Measurements from ENCODE around the gene SOX5.

SOX5 gene

DNA sequence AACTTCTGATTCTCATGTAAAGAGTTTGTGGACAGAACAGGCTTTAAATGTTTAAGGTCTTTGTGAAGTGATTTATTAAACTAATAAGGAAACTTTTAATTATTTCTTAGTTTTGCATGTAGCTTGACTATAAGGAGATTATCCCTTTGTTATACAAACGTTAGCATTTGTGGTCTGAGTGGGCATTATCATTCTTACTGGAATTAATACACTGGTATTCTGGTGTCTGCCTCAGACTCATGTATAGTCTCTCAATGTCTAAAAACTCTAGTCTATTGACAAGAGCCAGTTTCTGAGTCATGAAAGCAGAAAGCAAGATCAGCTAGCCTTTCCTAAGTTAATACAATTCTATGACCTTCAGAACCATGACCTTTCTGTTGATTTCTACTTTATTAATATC, 51.3 kb downstream of the SOX5 start:
- TF ChIP-seq, protein P1, sequence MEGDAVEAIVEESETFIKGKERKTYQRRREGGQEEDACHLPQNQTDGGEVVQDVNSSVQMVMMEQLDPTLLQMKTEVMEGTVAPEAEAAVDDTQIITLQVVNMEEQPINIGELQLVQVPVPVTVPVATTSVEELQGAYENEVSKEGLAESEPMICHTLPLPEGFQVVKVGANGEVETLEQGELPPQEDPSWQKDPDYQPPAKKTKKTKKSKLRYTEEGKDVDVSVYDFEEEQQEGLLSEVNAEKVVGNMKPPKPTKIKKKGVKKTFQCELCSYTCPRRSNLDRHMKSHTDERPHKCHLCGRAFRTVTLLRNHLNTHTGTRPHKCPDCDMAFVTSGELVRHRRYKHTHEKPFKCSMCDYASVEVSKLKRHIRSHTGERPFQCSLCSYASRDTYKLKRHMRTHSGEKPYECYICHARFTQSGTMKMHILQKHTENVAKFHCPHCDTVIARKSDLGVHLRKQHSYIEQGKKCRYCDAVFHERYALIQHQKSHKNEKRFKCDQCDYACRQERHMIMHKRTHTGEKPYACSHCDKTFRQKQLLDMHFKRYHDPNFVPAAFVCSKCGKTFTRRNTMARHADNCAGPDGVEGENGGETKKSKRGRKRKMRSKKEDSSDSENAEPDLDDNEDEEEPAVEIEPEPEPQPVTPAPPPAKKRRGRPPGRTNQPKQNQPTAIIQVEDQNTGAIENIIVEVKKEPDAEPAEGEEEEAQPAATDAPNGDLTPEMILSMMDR (conservative IDR thresholded peaks at IDR 0.05; ENCODE audit: control insufficient read depth, insufficient read depth, low read depth, low read length) = no peak
- no peak for DNase-seq (ENCODE audit: low read depth)
- H3K4me3 ChIP-seq (ENCODE audit: control insufficient read depth, low read depth, low read length) = no peak overlapping the region

DNA sequence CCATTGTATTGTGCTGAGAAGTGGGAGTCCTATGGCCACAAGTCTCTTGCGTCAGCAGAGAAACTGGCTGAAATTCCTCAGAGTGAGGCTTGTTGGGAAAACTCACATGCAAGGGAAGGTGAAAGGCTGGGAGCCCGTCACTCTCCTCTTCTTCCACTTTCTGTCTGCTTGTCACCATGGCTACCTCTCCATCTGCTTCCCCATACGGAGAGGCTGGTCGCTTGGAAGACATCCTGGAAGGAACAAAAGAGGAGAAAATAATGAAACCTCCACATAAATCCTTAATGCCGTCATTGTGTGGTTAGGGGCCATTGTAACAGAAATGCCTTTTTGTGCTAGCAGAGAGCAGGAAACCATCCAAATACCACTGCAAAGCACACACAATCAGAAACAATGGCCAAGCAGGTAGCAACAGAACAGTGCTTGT, 53.7 kb downstream of the SOX5 start:
- TF ChIP-seq, protein P1 (conservative IDR thresholded peaks at IDR 0.05; ENCODE audit: control insufficient read depth, insufficient read depth, low read depth, low read length) = no peak
- DNase-seq (ENCODE audit: low read depth) = no peak
- H3K4me3 ChIP-seq (ENCODE audit: control insufficient read depth, low read depth, low read length) = no peak overlapping the region

DNA sequence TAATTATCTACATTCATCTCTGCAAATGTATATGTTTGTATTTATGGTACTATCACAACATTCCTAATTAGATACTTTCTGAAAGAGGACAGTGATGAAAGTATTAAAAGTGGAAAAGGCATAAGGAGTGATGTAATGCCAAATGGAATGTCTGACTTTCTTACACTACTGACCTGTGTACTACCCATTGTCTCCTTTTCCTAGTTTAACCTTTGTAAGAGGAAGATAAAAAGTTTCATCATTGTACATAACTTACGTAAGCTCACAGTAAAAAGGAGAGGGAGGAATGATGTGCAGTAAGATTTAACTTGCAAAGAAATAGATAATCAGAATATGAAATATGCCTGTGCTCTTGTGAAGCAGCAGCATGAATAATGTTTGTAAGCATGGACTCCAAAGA, 55.9 kb downstream of the SOX5 start:
- TF ChIP-seq, protein P1 (conservative IDR thresholded peaks at IDR 0.05; ENCODE audit: control insufficient read depth, insufficient read depth, low read depth, low read length) = no peak
- no peak overlapping the region for H3K4me3 ChIP-seq (ENCODE audit: control insufficient read depth, low read depth, low read length)
- DNase-seq (ENCODE audit: low read depth) = no peak

DNA sequence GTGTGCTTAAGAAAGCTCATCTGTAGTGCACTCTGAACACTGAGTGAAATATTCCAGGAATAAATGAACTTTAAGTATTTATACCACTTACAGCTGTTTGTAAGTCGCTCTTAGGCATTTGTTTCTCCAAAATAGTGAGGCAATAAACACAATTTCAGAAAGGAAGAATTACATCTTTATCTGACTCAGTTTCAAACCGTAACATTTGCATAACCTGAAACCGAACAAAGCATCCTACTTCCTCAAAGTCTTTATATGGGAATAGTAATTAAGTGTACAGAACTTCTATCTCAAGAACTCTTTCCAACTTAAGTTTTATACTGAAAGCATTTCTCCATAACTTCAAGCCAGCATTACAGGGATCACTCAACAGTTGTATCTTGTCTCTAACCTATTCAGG, 58.4 kb downstream of the SOX5 start:
- no peak for DNase-seq (ENCODE audit: low read depth)
- TF ChIP-seq, protein P1 (conservative IDR thresholded peaks at IDR 0.05; ENCODE audit: control insufficient read depth, insufficient read depth, low read depth, low read length) = no peak
- no peak overlapping the region for H3K4me3 ChIP-seq (ENCODE audit: control insufficient read depth, low read depth, low read length)

DNA sequence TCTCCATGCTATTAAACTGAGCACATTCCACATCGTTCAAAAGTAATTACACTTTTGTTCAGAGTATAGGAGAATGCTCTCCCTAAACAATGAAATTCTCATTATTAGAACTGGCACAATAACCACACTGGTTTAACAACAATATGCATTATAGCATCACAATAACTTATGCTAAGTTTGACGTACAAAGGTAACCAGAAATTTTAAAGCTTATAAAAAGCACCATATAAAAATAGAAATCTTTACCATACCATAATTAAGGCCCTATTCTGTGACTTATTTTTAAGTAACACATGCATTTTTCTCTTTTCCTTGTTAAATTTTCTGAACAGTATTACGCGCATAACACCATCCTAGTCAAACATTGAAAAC, 60.4 kb downstream of the SOX5 start:
- TF ChIP-seq, protein P1 (conservative IDR thresholded peaks at IDR 0.05; ENCODE audit: control insufficient read depth, insufficient read depth, low read depth, low read length) = no peak
- DNase-seq (ENCODE audit: low read depth) = no peak
- H3K4me3 ChIP-seq (ENCODE audit: control insufficient read depth, low read depth, low read length) = no peak overlapping the region

DNA sequence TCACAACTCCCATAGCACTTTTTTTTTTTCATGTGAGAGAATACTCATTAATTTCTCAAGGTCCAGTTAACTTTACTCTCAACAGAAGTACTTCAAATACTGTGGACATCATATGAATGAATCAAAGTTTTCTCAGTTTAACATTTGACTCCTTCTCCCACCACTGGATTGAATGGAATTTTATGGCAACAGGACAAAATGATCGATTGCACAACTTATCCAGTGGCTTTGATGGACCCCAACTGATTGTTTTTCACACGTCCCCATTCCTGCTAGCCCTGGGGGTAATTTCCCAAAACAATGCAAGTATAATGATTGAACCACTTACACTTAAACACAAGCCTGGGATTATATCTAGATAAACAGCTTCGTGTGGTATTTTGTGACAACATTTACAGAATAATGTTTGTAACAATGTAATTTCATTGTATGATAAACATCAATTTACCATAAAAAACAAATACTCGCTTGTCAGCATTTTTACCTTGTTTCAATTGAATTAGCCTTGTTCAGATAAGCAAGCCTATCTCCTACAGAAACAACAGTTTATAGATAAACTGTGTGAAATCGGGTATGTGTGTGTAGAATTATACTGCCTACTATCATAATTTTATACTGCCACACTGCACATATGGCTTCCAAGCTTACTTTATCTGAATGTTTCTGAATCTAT, 60.9 kb downstream of the SOX5 start:
- no peak overlapping the region for H3K4me3 ChIP-seq (ENCODE audit: control insufficient read depth, low read depth, low read length)
- TF ChIP-seq, protein P1 (conservative IDR thresholded peaks at IDR 0.05; ENCODE audit: control insufficient read depth, insufficient read depth, low read depth, low read length) = no peak
- no peak for DNase-seq (ENCODE audit: low read depth)

All from fibroblast of mammary gland (primary cell).